ENCODE data around the gene NUCB1. TPM values are rescaled to one million over a fixed set of nuclear protein-coding genes. Genes with fewer than 3 reads are reported as not detected.
"Not testable (repeated sequence)": the region's sequence is repeated elsewhere in the genome, so short reads cannot be mapped to it uniquely, and the experiment has no call there.

NUCB1 gene
- total RNA-seq, 6 donors from 2014 or later: 278 to 463 (median 341) TPM

GRCh38 chr19:48926909-48927308 is 26.8 kb downstream of the NUCB1 start:
- H3K9me3 ChIP-seq: no peaks in the 10 kb centered on the region
- peak overlapping the region in 3 of 4 donors; percentile 66 to 73 (median 68) for H3K27ac ChIP-seq
- DNase-seq (peak in 1 of 2 donors; percentile 90), ATAC-seq (ENCODE audit: low FRiP score in 2 of 2) (peak; percentile 78 to 84)
- peaks cover 0 to 14% (median 11%) of the 10 kb centered on the region in 4 donors for H3K4me1 ChIP-seq
- peaks cover 0 to 17% (median 13%) of the 10 kb centered on the region in 4 donors for H3K36me3 ChIP-seq
- TF ChIP-seq, protein P1, sequence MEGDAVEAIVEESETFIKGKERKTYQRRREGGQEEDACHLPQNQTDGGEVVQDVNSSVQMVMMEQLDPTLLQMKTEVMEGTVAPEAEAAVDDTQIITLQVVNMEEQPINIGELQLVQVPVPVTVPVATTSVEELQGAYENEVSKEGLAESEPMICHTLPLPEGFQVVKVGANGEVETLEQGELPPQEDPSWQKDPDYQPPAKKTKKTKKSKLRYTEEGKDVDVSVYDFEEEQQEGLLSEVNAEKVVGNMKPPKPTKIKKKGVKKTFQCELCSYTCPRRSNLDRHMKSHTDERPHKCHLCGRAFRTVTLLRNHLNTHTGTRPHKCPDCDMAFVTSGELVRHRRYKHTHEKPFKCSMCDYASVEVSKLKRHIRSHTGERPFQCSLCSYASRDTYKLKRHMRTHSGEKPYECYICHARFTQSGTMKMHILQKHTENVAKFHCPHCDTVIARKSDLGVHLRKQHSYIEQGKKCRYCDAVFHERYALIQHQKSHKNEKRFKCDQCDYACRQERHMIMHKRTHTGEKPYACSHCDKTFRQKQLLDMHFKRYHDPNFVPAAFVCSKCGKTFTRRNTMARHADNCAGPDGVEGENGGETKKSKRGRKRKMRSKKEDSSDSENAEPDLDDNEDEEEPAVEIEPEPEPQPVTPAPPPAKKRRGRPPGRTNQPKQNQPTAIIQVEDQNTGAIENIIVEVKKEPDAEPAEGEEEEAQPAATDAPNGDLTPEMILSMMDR (IDR thresholded peaks at IDR 0.05): no peak
- TF ChIP-seq EP300 (IDR thresholded peaks at IDR 0.05) (peak in 1 of 4 donors; percentile 98), POLR2AphosphoS5 (IDR thresholded peaks at IDR 0.05) (peak; percentile 64 to 68), POLR2A (IDR thresholded peaks at IDR 0.05) (peak in 1 of 4 donors; percentile 69)
- H3K27me3 ChIP-seq: no peaks in the 10 kb centered on the region
- no peak overlapping the region for H3K4me3 ChIP-seq
- WGBS, 2 donors: 6 to 23% methylated on average over 9 to 10 of the region's 10 CpGs

DNA sequence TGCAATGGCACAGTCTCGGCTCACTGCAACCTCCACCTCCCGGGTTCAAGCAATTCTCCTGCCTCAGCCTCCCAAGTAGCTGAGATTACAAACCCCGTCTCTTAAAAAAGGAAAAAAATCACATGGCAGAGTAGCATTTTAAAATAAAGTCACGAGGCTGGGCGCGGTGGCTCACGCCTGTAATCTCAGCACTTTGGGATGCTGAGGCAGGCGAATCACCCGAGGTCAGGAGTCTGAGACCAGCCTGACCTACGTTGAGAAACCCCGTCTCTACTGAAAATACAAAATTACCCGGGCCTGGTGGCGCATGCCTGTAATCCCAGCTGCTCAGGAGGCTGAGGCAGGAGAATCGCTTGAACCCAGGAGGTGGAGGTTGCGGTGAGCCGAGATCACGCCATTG is 27.6 kb downstream of the NUCB1 start:
- not testable (repeated sequence) for H3K36me3 ChIP-seq; H3K27me3 ChIP-seq; H3K9me3 ChIP-seq; ATAC-seq (ENCODE audit: low FRiP score in 2 of 2); H3K4me3 ChIP-seq
- Histone ChIP-seq H3K27ac (peak overlapping the region in 3 of 4 donors; percentile 66 to 73 (median 68)), H3K4me1 (peaks cover 0 to 14% (median 11%) of the 10 kb centered on the region in 4 donors)
- 78 to 83% methylated on average over 17 of the region's 17 CpGs for WGBS, 2 donors
- peak in 1 of 4 donors; percentile 16 for TF ChIP-seq POLR2A (IDR thresholded peaks at IDR 0.05)
- DNase-seq: peak in 1 of 2 donors; percentile 52

- Histone ChIP-seq H3K27ac (peak overlapping the region in 3 of 4 donors; percentile 66 to 73 (median 68)), H3K27me3 (no peaks in the 10 kb centered on the region), H3K9me3 (no peaks in the 10 kb centered on the region), H3K36me3 (peaks cover 0 to 3% (median 0%) of the 10 kb centered on the region in 4 donors), H3K4me3 (no peak overlapping the region), H3K4me1 (peaks cover 3 to 21% (median 11%) of the 10 kb centered on the region in 4 donors)
- DNase-seq (peak in 1 of 2 donors; percentile 80), ATAC-seq (ENCODE audit: low FRiP score in 2 of 2) (peak; percentile 28 to 74)
- 57 to 63% methylated on average over 15 of the region's 15 CpGs for WGBS, 2 donors
- TF ChIP-seq POLR2A (IDR thresholded peaks at IDR 0.05) (no peak), EP300 (IDR thresholded peaks at IDR 0.05) (peak in 1 of 4 donors; percentile 83), POLR2AphosphoS5 (IDR thresholded peaks at IDR 0.05) (peak; percentile 22 to 54)
- TF ChIP-seq, protein P1 (IDR thresholded peaks at IDR 0.05): no peak
These were observed 28.3 kb downstream of the NUCB1 start for GRCh38 chr19:48928164-48929025.

GRCh38 chr19:48933382-48933932 is 33.3 kb downstream of the NUCB1 start, which contains the start of gene DHDH:
TSS of gene DHDH (plus strand) at chr19:48933699. CDS start at chr19:48933722, 23 bp downstream.
- no peaks in the 10 kb centered on the region for H3K9me3 ChIP-seq
- ATAC-seq (ENCODE audit: low FRiP score in 2 of 2): peak; percentile 91 to 93
- TF ChIP-seq POLR2AphosphoS5 (IDR thresholded peaks at IDR 0.05): peak; percentile 52 to 81
- TF ChIP-seq, protein P1 (IDR thresholded peaks at IDR 0.05): no peak
- TF ChIP-seq EP300 (IDR thresholded peaks at IDR 0.05): no peak
- TF ChIP-seq POLR2A (IDR thresholded peaks at IDR 0.05): peak in 2 of 4 donors; percentile 55 to 85
- no peaks in the 10 kb centered on the region for H3K36me3 ChIP-seq
- peaks cover 0 to 18% (median 7%) of the 10 kb centered on the region in 4 donors for H3K4me1 ChIP-seq
- peak; percentile 93 to 98 for DNase-seq
- H3K27ac ChIP-seq: peak within 1 kb of the TSS; percentile 38 to 75 (median 56)
- 1 to 4% methylated on average over 9 to 23 of the region's 43 CpGs for WGBS, 2 donors
- no peaks in the 10 kb centered on the region for H3K27me3 ChIP-seq
- H3K4me3 ChIP-seq: peak within 1 kb of the TSS; percentile 41 to 56 (median 51)

DNA sequence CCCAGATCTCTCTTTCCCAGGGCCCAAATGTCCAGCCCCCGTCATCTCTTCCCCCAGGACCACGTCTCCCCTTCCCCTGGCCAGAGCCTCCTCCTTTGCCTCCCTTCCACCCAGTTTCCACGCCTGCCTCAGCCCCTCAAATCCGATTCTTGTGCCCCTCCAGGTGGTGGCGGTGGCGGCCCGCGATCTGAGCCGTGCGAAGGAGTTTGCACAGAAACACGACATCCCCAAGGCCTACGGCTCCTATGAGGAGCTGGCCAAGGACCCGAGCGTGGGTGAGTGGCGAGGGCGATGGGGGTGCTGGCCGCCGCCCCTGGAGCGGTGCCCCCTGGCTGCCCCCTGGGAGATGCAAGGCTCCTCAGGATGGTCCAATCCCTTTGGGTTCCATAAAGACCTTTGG is 34.7 kb downstream of the NUCB1 start:
- no peaks in the 10 kb centered on the region for H3K27me3 ChIP-seq
- no peaks in the 10 kb centered on the region for H3K36me3 ChIP-seq
- H3K27ac ChIP-seq: no peak overlapping the region
- no peaks in the 10 kb centered on the region for H3K9me3 ChIP-seq
- H3K4me3 ChIP-seq: no peak overlapping the region
- H3K4me1 ChIP-seq: peaks cover 0 to 18% (median 7%) of the 10 kb centered on the region in 4 donors
- ATAC-seq (ENCODE audit: low FRiP score in 2 of 2) (no peak), DNase-seq (peak in 1 of 2 donors; percentile 77)
- 88 to 93% methylated on average over 18 to 19 of the region's 19 CpGs for WGBS, 2 donors
- TF ChIP-seq POLR2AphosphoS5 (IDR thresholded peaks at IDR 0.05) (no peak), EP300 (IDR thresholded peaks at IDR 0.05) (no peak), POLR2A (IDR thresholded peaks at IDR 0.05) (no peak)
- TF ChIP-seq, protein P1 (IDR thresholded peaks at IDR 0.05): no peak
